ENCODE data around the gene IQSEC1.

DNA sequence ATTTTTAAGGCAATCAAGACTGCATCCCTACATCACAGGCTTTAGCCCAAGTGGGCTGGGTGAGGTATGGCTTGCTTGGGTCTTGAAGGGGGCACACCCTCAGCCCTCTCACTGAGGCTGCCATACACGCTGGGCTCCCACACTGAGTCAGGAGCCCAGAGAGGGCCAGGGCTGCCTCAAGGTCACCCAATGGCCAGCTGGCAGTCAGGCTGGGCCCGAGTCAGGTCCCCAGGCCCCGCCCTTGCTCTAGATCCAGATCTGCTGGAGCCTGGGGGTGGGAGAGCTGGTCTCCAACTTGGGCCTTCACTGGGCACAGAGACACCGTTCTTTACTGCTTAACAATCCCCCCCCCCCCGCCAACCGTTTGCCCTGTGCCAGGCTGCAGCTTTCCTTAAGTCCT lies 88.1 kb downstream of the IQSEC1 start:
- TF ChIP-seq GATA2 (IDR thresholded peaks at IDR 0.05; ENCODE audit: low read depth, low read length) (no peak), GATA3 (IDR thresholded peaks at IDR 0.05; ENCODE audit: low read depth, low read length) (no peak)
